Measurements from ENCODE around the gene DESI2. TPM values are rescaled to one million over a fixed set of nuclear protein-coding genes. Genes with fewer than 3 reads are reported as not detected.

The DESI2 gene
- polyA plus RNA-seq, 2 of the 4 experiments (the other 2 are of a cell fraction) = 29.3 to 57.8 TPM

GRCh38 chr1:244757091-244757939 lies 104.4 kb downstream of the DESI2 start:
- no peaks in the 10 kb centered on the region for H3K9me3 ChIP-seq
- H3K4me1 ChIP-seq = no peaks in the 10 kb centered on the region
- POLR2A ChIA-PET = interaction anchor here (0.7 kb wide), 1 partner anchor 78 kb away, joined by 3 read pairs; no protein-coding TSS in a partner anchor
- FAIRE-seq (no peak), DNase-seq (ENCODE audit: low read depth in 1 of 2, low spot score in 1 of 2) (no peak), ATAC-seq (no peak)
- no peak overlapping the region for H3K4me3 ChIP-seq
- no peak overlapping the region for H3K27ac ChIP-seq
- TF ChIP-seq SREBF2 (IDR thresholded peaks at IDR 0.05) (no peak), CEBPB (IDR thresholded peaks at IDR 0.05) (no peak), HEYL (CRISPR knock-in tag; IDR thresholded peaks at IDR 0.05) (no peak), HOXB13 (CRISPR knock-in tag; IDR thresholded peaks at IDR 0.05; ENCODE audit: low read depth) (no peak), CHD2 (IDR thresholded peaks at IDR 0.05; ENCODE audit: low read length, partially characterized antibody) (no peak), BHLHE40 (IDR thresholded peaks at IDR 0.05; ENCODE audit: low read depth, low read length) (no peak), EP300 (IDR thresholded peaks at IDR 0.05) (no peak), POLR2A (IDR thresholded peaks at IDR 0.05; ENCODE audit: low read length) (no peak), EHMT2 (IDR thresholded peaks at IDR 0.05; ENCODE audit: low read depth) (no peak), ZFP36 (IDR thresholded peaks at IDR 0.05; ENCODE audit: borderline replicate concordance, partially characterized antibody) (no peak), RFX5 (IDR thresholded peaks at IDR 0.05) (no peak), ZC3H11A (IDR thresholded peaks at IDR 0.05) (no peak), ZNF302 (CRISPR knock-in tag; IDR thresholded peaks at IDR 0.05) (no peak), HMGXB4 (CRISPR knock-in tag; IDR thresholded peaks at IDR 0.05; ENCODE audit: borderline replicate concordance) (no peak), SMC3 (IDR thresholded peaks at IDR 0.05) (no peak), MYC (IDR thresholded peaks at IDR 0.05; ENCODE audit: borderline replicate concordance, low read length) (no peak), TFCP2L1 (CRISPR knock-in tag; IDR thresholded peaks at IDR 0.05) (no peak)
- TF ChIP-seq, protein P1, sequence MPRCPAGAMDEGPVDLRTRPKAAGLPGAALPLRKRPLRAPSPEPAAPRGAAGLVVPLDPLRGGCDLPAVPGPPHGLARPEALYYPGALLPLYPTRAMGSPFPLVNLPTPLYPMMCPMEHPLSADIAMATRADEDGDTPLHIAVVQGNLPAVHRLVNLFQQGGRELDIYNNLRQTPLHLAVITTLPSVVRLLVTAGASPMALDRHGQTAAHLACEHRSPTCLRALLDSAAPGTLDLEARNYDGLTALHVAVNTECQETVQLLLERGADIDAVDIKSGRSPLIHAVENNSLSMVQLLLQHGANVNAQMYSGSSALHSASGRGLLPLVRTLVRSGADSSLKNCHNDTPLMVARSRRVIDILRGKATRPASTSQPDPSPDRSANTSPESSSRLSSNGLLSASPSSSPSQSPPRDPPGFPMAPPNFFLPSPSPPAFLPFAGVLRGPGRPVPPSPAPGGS (IDR thresholded peaks at IDR 0.05) = no peak
- TF ChIP-seq, protein P2, sequence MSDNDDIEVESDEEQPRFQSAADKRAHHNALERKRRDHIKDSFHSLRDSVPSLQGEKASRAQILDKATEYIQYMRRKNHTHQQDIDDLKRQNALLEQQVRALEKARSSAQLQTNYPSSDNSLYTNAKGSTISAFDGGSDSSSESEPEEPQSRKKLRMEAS (IDR thresholded peaks at IDR 0.05) = no peak
- TF ChIP-seq, protein P3, sequence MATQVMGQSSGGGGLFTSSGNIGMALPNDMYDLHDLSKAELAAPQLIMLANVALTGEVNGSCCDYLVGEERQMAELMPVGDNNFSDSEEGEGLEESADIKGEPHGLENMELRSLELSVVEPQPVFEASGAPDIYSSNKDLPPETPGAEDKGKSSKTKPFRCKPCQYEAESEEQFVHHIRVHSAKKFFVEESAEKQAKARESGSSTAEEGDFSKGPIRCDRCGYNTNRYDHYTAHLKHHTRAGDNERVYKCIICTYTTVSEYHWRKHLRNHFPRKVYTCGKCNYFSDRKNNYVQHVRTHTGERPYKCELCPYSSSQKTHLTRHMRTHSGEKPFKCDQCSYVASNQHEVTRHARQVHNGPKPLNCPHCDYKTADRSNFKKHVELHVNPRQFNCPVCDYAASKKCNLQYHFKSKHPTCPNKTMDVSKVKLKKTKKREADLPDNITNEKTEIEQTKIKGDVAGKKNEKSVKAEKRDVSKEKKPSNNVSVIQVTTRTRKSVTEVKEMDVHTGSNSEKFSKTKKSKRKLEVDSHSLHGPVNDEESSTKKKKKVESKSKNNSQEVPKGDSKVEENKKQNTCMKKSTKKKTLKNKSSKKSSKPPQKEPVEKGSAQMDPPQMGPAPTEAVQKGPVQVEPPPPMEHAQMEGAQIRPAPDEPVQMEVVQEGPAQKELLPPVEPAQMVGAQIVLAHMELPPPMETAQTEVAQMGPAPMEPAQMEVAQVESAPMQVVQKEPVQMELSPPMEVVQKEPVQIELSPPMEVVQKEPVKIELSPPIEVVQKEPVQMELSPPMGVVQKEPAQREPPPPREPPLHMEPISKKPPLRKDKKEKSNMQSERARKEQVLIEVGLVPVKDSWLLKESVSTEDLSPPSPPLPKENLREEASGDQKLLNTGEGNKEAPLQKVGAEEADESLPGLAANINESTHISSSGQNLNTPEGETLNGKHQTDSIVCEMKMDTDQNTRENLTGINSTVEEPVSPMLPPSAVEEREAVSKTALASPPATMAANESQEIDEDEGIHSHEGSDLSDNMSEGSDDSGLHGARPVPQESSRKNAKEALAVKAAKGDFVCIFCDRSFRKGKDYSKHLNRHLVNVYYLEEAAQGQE (IDR thresholded peaks at IDR 0.05) = no peak
- no peak overlapping the region for H3K4me2 ChIP-seq
- 83% methylated on average over 15 of the region's 15 CpGs for WGBS (ENCODE audit: missing lambda C conversion rate)
- CTCF ChIA-PET = interaction anchor here (0.9 to 1.6 kb wide), 3 partner anchors 15 to 285 kb away, joined by 3 to 4 read pairs (median 3); no protein-coding TSS in a partner anchor

Small RNAs within 50 kb of the gene (small RNA-seq; reads per million reads assigned to genes)
- 0 reads per million in 6 experiments for gene AL451007.1

Other genes starting within 250 kb of the DESI2 start
- 43.9 and 74.3 TPM in 2 replicates for gene ADSS2, start 201.2 kb upstream of the DESI2 start, polyA plus RNA-seq (2011; rRNA removed)
- 42.4 to 46.1 TPM (median 45.2 TPM) in 3 replicates for gene ADSS2, start 201.2 kb upstream of the DESI2 start, polyA plus RNA-seq (2017; fragmentation: RNase III; extraction: RNeasy Plus Mini Kit Qiagen cat#74134 plus additional on column Dnase treatment)
- gene CATSPERE, start 191.9 kb upstream of the DESI2 start, polyA plus RNA-seq (2011; rRNA removed) = 0.43 and 0.63 TPM in 2 replicates
- 0.22 to 0.33 TPM (median 0.25 TPM) in 3 replicates for gene CATSPERE, start 191.9 kb upstream of the DESI2 start, polyA plus RNA-seq (2017; fragmentation: RNase III; extraction: RNeasy Plus Mini Kit Qiagen cat#74134 plus additional on column Dnase treatment)
- gene COX20, start 182.5 kb downstream of the DESI2 start, polyA plus RNA-seq (2011; rRNA removed) = 28.1 and 65.4 TPM in 2 replicates
- 64.4 to 78.2 TPM (median 74.6 TPM) in 3 replicates for gene COX20, start 182.5 kb downstream of the DESI2 start, polyA plus RNA-seq (2017; fragmentation: RNase III; extraction: RNeasy Plus Mini Kit Qiagen cat#74134 plus additional on column Dnase treatment)
- 345 and 529 TPM in 2 replicates for gene HNRNPU, start 211.4 kb downstream of the DESI2 start, polyA plus RNA-seq (2011; rRNA removed)
- 449 to 465 TPM (median 455 TPM) in 3 replicates for gene HNRNPU, start 211.4 kb downstream of the DESI2 start, polyA plus RNA-seq (2017; fragmentation: RNase III; extraction: RNeasy Plus Mini Kit Qiagen cat#74134 plus additional on column Dnase treatment)